HepG2 (cell line): Measurements from ENCODE around the gene SH3D21. TPM values are rescaled to one million over a fixed set of nuclear protein-coding genes. Genes with fewer than 3 reads are reported as not detected.

Experiments used
- ATAC-seq: fragments of 200-7000 bp; cut with Tn5 transposase; 3 replicates; pipeline ENCODE4 v1.9.1; 2020; ENCODE audit warnings: mild to moderate bottlenecking, moderate library complexity
- BruUV-seq: library from RNA; stranded (reverse); fragments of 400-500 nt; replicated peaks from 2 replicates; lab custom pipeline; 2021; lab: Mats Ljungman, UMichigan
- CTCF ChIA-PET: fragments of 300-600 bp; formaldehyde crosslinking; extraction: SDS; loops from one replicate; lab custom pipeline; 2021; ENCODE audit warnings: low total read pairs, inconsistent platforms, low intra/inter-chr PET ratio; lab: Yijun Ruan, JAX
- POLR2A ChIA-PET: fragments of 350-600 bp; sonication (Branson Sonifier 250); formaldehyde crosslinking; loops from one replicate; lab custom pipeline; 2020; ENCODE audit warnings: antibody characterized with exemption, inconsistent platforms; lab: Yijun Ruan, JAX
- DNase-seq: peaks from one replicate; pipeline ENCODE4 v3.0.0-alpha.2; 2015; ENCODE audit warnings: low spot score
- FAIRE-seq: peaks from 3 replicates; lab custom pipeline; 2011; peaks lifted over from hg19 to GRCh38; lab: Jason Lieb, UNC
- H2AFZ ChIP-seq: one replicate; pipeline ENCODE4 v1.6.1; 2011; ENCODE audit warnings: low read length, inconsistent platforms
- H3K27ac ChIP-seq: fragments of 300-600 bp; 3 replicates; pipeline ENCODE4 v1.8.0; 2011; ENCODE audit warnings: mixed run types, mild to moderate bottlenecking, mixed read lengths, low read length, inconsistent platforms; ENCODE audit not compliant: insufficient read depth; ENCODE audit errors: extremely low read length
- H3K27me3 ChIP-seq, 2 experiments: fragments of 200-600 bp in 1 of 2; 2 replicates in 1 of 2; 3 replicates in 1 of 2; pipeline versions ENCODE4 v1.6.0 to v1.8.0; 2011; ENCODE audit warnings: low read length in 2 of 2, mild to moderate bottlenecking in 2 of 2, moderate library complexity in 2 of 2, inconsistent platforms in 1 of 2; ENCODE audit not compliant: insufficient read depth in 2 of 2, control insufficient read depth in 1 of 2
- H3K36me3 ChIP-seq, 2 experiments: fragments of 200-600 bp in 1 of 2; replicated peaks in 1 of 2; 2 replicates in 1 of 2; 3 replicates in 1 of 2; pipeline versions ENCODE4 v1.5.1 to v1.8.0; 2011; ENCODE audit warnings: low read length in 2 of 2, inconsistent platforms in 1 of 2; ENCODE audit not compliant: insufficient read depth in 2 of 2, control insufficient read depth in 1 of 2
- H3K4me1 ChIP-seq: 2 replicates; pipeline ENCODE4 v1.5.1; 2012; ENCODE audit warnings: low read length, inconsistent platforms; ENCODE audit not compliant: insufficient read depth
- H3K4me2 ChIP-seq: 2 replicates; pipeline ENCODE4 v1.6.0; 2011; ENCODE audit warnings: low read depth, low read length, inconsistent platforms
- H3K4me3 ChIP-seq, 3 experiments: fragments of 200-600 bp in 1 of 3; sonication (generic), shearing (Covaris generic) in 1 of 3; replicated peaks in 1 of 3; 2 replicates each; pipeline ENCODE4 v1.5.1; 2011 to 2016; ENCODE audit warnings: low read length in 3 of 3, inconsistent platforms in 2 of 3, low read depth in 2 of 3, mild to moderate bottlenecking in 2 of 3, control low read depth in 1 of 3, mixed read lengths in 1 of 3; ENCODE audit not compliant: insufficient read depth in 1 of 3
- H3K79me2 ChIP-seq: one replicate; pipeline ENCODE4 v1.6.1; 2011; ENCODE audit warnings: low read length, inconsistent platforms; ENCODE audit not compliant: insufficient read depth
- H3K9ac ChIP-seq: 2 replicates; pipeline ENCODE4 v1.6.0; 2011; ENCODE audit warnings: mild to moderate bottlenecking, low read depth, low read length, inconsistent platforms; ENCODE audit not compliant: insufficient read depth
- H3K9me3 ChIP-seq: 2 replicates; pipeline ENCODE4 v1.5.1; 2012; ENCODE audit warnings: mild to moderate bottlenecking, low read length
- H4K20me1 ChIP-seq: 2 replicates; pipeline ENCODE4 v1.6.0; 2011; ENCODE audit warnings: inconsistent platforms, mild to moderate bottlenecking, low read length, moderate library complexity; ENCODE audit not compliant: insufficient read depth
- AHDC1 ChIP-seq: sonication (generic); formaldehyde crosslinking; IDR thresholded peaks from 2 replicates; pipeline ENCODE4 v1.5.1; 2020; ENCODE audit warnings: mild to moderate bottlenecking, missing genetic modification reagents, borderline replicate concordance
- ARID2 ChIP-seq: sonication (generic); formaldehyde crosslinking; IDR thresholded peaks from 2 replicates; pipeline ENCODE4 v1.8.1; 2022; ENCODE audit warnings: mild to moderate bottlenecking, missing genetic modification reagents, borderline replicate concordance
- ATF2 ChIP-seq: sonication (generic); formaldehyde crosslinking; IDR thresholded peaks from 2 replicates; pipeline ENCODE4 v1.4.0; 2020; ENCODE audit warnings: missing genetic modification reagents
- NR2F6 ChIP-seq, 2 experiments: IDR thresholded peaks; 2 replicates each; pipeline ENCODE4 v1.6.1; 2016; ENCODE audit warnings: antibody characterized with exemption in 1 of 2, mild to moderate bottlenecking in 1 of 2
- PRPF4 ChIP-seq: fragments of 200-400 bp; formaldehyde crosslinking; IDR thresholded peaks from 2 replicates; pipeline ENCODE4 v1.6.1; 2016; ENCODE audit warnings: low read length, low read depth; ENCODE audit not compliant: poor library complexity, severe bottlenecking
- YEATS2 ChIP-seq: sonication (generic); formaldehyde crosslinking; IDR thresholded peaks from 2 replicates; pipeline ENCODE4 v1.4.0; 2020; ENCODE audit warnings: missing genetic modification reagents, borderline replicate concordance
- ZSCAN22 ChIP-seq: sonication (generic); formaldehyde crosslinking; IDR thresholded peaks from 2 replicates; pipeline ENCODE4 v1.4.0; 2020; ENCODE audit warnings: mild to moderate bottlenecking, missing genetic modification reagents
- WGBS: methylation state at CpG from one replicate; pipeline ENCODE4 v1.1.6; 2017; ENCODE audit warnings: low lambda C conversion rate; 5-methylcytosine and 5-hydroxymethylcytosine counted together
- in situ Hi-C: cut with HindIII; loops from 2 replicates; pipeline ENCODE4 v1.10.0; 2017; ENCODE audit warnings: low pct_unique_long_range_greater_than_20kb; ENCODE audit not compliant: extremely low pct_ligation_motif_present
- intact Hi-C: fragments of 100-400 bp; cut with micrococcal nuclease; formaldehyde crosslinking; loops from one replicate; pipeline ENCODE4 v1.10.0; 2022; ENCODE audit not compliant: unreplicated experiment
- polyA plus RNA-seq, 8 experiments: library from polyadenylated mRNA; depleted of rRNA in 3 of 8; stranded (reverse) in 7 of 8; unstranded in 1 of 8; fragments of >200 nt; fragmentation: Illumina TruSeq in 4 of 8; extraction: Trizol in 4 of 8; gene quantifications; 2 replicates each; pipeline versions ENCODE4 v1.2.1 to v1.2.3, GENCODE V29; 2011 to 2016; ENCODE audit warnings: low read depth in 4 of 8, missing spikeins in 1 of 8, mixed read lengths in 1 of 8; ENCODE audit not compliant: insufficient read depth in 1 of 8
- total RNA-seq, 5 experiments: library from RNA; depleted of rRNA; stranded (reverse); fragments of >200 nt; fragmentation: Illumina TruSeq; extraction: Trizol; gene quantifications; 2 replicates each; pipeline ENCODE4 v1.2.3, GENCODE V29; 2016; ENCODE audit warnings: low read depth in 1 of 5
- TF ChIP-seq, protein P1 (sequence below): sonication (generic); formaldehyde crosslinking; IDR thresholded peaks from 2 replicates; pipeline ENCODE4 v1.5.1; 2020; ENCODE audit warnings: mild to moderate bottlenecking, missing genetic modification reagents, borderline replicate concordance

SH3D21 gene
- total and polyA plus RNA-seq, 2 of the 13 experiments (the other 11 are each of a cell fraction or from before 2014, with no cell fraction given): 5.1 to 8.6 TPM

DNA sequence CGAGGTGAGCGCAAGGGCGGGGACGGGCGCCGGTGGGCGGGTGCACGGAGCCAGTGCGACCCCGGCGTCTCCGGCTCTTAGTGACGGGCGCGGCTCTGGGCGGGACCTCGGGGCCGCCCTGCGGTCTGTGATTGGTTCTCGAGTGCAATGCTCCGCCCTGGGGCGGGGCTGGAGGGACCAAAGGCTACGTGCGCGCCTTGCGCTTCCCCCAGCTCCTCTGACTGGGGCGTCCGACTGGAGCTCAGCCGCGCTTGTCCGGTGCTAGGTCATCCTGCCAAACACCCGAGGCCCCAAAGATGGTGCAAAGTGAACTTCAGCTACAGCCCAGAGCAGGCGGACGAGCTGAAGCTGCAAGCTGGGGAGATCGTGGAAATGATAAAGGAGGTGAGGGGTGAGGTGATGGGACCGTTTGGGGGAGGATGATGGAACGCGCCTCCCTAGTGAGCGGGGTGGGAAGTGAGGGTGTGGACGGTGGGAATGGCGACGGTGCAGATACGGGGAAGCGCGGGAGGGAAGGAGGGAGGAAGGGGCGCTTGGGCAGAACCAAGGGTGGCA is 811 bp downstream of the SH3D21 start (continued):
- TF ChIP-seq ATF2 (CRISPR knock-in tag) (no peak; the same call in 1 of the 2 replicates), ARID2 (no peak)

DNA sequence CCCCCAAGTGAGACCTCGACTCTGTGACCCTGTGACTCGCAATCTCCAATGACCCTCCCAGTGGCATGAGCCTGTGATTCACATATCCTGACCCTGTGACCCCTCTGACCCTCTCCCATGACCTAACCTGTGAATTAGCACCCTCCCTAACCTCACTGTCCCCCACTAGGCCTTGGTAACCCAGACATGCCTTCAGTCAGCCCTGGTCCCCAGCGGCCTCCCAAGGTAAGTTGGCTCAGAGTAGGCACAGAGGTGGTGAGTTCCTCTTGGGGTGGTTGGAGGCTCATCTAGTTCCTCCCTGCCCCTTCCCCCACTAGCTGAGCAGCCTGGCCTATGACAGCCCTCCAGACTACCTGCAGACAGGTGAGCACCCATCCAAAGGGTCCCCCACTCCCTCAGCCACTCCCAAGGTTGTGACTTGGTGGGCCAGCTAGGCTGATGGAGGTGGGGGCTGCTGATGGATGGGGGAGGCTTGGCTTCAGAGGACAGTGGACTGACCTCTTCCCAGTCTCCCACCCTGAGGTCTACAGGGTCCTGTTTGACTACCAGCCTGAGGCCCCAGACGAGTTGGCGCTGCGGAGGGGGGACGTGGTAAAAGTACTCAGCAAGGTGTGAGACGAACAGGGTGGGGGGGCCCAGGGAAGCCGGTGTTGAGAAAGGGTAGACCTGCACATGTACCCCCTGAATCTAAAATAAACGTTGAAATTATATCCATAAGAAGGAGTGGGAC is 1.6 kb downstream of the SH3D21 start:
- POLR2A ChIA-PET: interaction anchor here (1.0 to 3.6 kb wide), 9 partner anchors 16 to 159 kb away, joined by 3 to 58 read pairs (median 8); partner anchors contain the start of genes EVA1B and TRAPPC3

More for the DNA sequence above, 1.6 kb downstream of the SH3D21 start:
- H3K36me3 ChIP-seq: peaks cover 6 to 24% of the 10 kb centered on the region in 2 experiments; a peak in 4 of 5 replicates
- in situ Hi-C loops (no loop called here), intact Hi-C loops (loop anchor here (2.0 kb wide), 1 partner anchor 17 kb away; no protein-coding TSS in a partner anchor)
- CTCF ChIA-PET: no interaction called here
- H3K79me2 ChIP-seq: peaks cover 8% of the 10 kb centered on the region
- H3K27ac ChIP-seq: peak overlapping the region; percentile 14
- peaks cover 29% of the 10 kb centered on the region for H3K4me1 ChIP-seq
- no peak for FAIRE-seq
- H3K9ac ChIP-seq: peak overlapping the region; percentile 56
- H3K4me3 ChIP-seq: peak overlapping the region; percentile 82 to 88 (median 85)
- no peak for ATAC-seq
- no peak for TF ChIP-seq PRPF4
- TF ChIP-seq, protein P1, sequence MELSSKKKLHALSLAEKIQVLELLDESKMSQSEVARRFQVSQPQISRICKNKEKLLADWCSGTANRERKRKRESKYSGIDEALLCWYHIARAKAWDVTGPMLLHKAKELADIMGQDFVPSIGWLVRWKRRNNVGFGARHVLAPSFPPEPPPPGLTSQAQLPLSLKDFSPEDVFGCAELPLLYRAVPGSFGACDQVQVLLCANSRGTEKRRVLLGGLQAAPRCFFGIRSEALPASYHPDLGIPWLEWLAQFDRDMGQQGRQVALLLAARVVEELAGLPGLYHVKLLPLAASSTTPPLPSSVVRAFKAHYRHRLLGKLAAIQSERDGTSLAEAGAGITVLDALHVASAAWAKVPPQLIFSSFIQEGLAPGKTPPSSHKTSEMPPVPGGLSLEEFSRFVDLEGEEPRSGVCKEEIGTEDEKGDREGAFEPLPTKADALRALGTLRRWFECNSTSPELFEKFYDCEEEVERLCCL (CRISPR knock-in tag): 0 out of 2 replicates have a peak, but pooled peaks have one; percentile 58
- TF ChIP-seq ZSCAN22 (CRISPR knock-in tag): 0 out of 2 replicates have a peak, but pooled peaks have one; percentile 32
- no peak for TF ChIP-seq YEATS2 (CRISPR knock-in tag)
- peak; percentile 51 for TF ChIP-seq NR2F6 (IDR thresholded peaks at IDR 0.05)
- 0 out of 2 replicates have a peak, but pooled peaks have one; percentile 31 for TF ChIP-seq NR2F6 (CRISPR knock-in tag; IDR thresholded peaks at IDR 0.05)
- 0 out of 2 replicates have a peak, but pooled peaks have one; percentile 5 for TF ChIP-seq AHDC1 (CRISPR knock-in tag)
- peak overlapping the region; percentile 96 for H3K4me2 ChIP-seq
- 80% methylated on average over 8 of the region's 10 CpGs for WGBS
- no peak overlapping the region for H2AFZ ChIP-seq
- H3K9me3 ChIP-seq: no peaks in the 10 kb centered on the region
- H3K27me3 ChIP-seq: no peaks in the 10 kb centered on the region
- DNase-seq: no peak
- H4K20me1 ChIP-seq: no peaks in the 10 kb centered on the region
- no TSS peak for BruUV-seq
